CD8-positive, alpha-beta memory T cell (primary cell): ENCODE data around the gene PATJ. TPM values are rescaled to one million over a fixed set of nuclear protein-coding genes. Genes with fewer than 3 reads are reported as not detected.

Source experiments
- CTCF ChIA-PET: fragments of 350-600 bp; sonication (Branson Sonifier 250); formaldehyde crosslinking; loops from one replicate; lab custom pipeline; 2021; ENCODE audit warnings: antibody characterized with exemption; lab: Charles Lee
- POLR2A ChIA-PET: fragments of 350-600 bp; sonication (Branson Sonifier 250); formaldehyde crosslinking; loops from one replicate; lab custom pipeline; 2021; ENCODE audit warnings: antibody characterized with exemption; lab: Charles Lee
- DNase-seq, 5 donors: peaks; one replicate each; pipeline versions ENCODE4 v3.0.0 to v3.0.0-alpha.2; 2020 to 2022; ENCODE audit warnings: mixed read lengths in 1 of 5
- H3K27ac ChIP-seq: one replicate; pipeline ENCODE4 v1.7.0; 2013; ENCODE audit warnings: low read depth, mild to moderate bottlenecking, low read length, moderate library complexity
- H3K27me3 ChIP-seq: 2 replicates; pipeline ENCODE4 v1.7.0; 2013; ENCODE audit warnings: low read length, mild to moderate bottlenecking; ENCODE audit not compliant: insufficient read depth, poor library complexity, severe bottlenecking
- H3K36me3 ChIP-seq: 2 replicates; pipeline ENCODE4 v1.7.0; 2013; ENCODE audit warnings: mild to moderate bottlenecking, low read length, moderate library complexity; ENCODE audit not compliant: insufficient read depth
- H3K4me1 ChIP-seq: 2 replicates; pipeline ENCODE4 v1.7.0; 2013; ENCODE audit warnings: mild to moderate bottlenecking, low read length, moderate library complexity; ENCODE audit not compliant: insufficient read depth
- H3K4me3 ChIP-seq: 2 replicates; pipeline ENCODE4 v1.7.0; 2013; ENCODE audit warnings: mild to moderate bottlenecking, low read length
- H3K9me3 ChIP-seq: 2 replicates; pipeline ENCODE4 v1.7.0; 2013; ENCODE audit warnings: mild to moderate bottlenecking, low read length
- H3K27ac Mint-ChIP-seq, 8 donors: one replicate each; pipeline ENCODE4 v1.8.0; 2020 to 2021; ENCODE audit warnings: mixed read lengths in 8 of 8, mild to moderate bottlenecking in 6 of 8, inconsistent platforms in 3 of 8, moderate library complexity in 3 of 8
- H3K27me3 Mint-ChIP-seq, 2 donors: one replicate each; pipeline ENCODE4 v1.8.0; 2020 to 2021; ENCODE audit warnings: mixed read lengths in 2 of 2, mild to moderate bottlenecking in 1 of 2, moderate library complexity in 1 of 2
- H3K36me3 Mint-ChIP-seq, 3 donors: one replicate each; pipeline ENCODE4 v1.8.0; 2020 to 2021; ENCODE audit warnings: mixed read lengths in 3 of 3, inconsistent platforms in 1 of 3, mild to moderate bottlenecking in 1 of 3
- H3K4me1 Mint-ChIP-seq, 3 donors: one replicate each; pipeline ENCODE4 v1.8.0; 2020 to 2021; ENCODE audit warnings: mixed read lengths in 3 of 3, inconsistent platforms in 1 of 3, mild to moderate bottlenecking in 1 of 3
- H3K4me3 Mint-ChIP-seq, 7 donors: one replicate each; pipeline ENCODE4 v1.8.0; 2020 to 2021; ENCODE audit warnings: mixed read lengths in 7 of 7, mild to moderate bottlenecking in 6 of 7, moderate library complexity in 4 of 7, inconsistent platforms in 2 of 7
- H3K9me3 Mint-ChIP-seq, 5 donors: one replicate each; pipeline ENCODE4 v1.8.0; 2020 to 2022; ENCODE audit warnings: mixed read lengths in 5 of 5, mild to moderate bottlenecking in 3 of 5, moderate library complexity in 2 of 5, inconsistent platforms in 1 of 5
- polyA plus RNA-seq: library from polyadenylated mRNA; unstranded; fragments of 300-500 nt; fragmentation: Illumina TruSeq; gene quantifications from one replicate; pipeline ENCODE4 v1.2.3, GENCODE V29; 2021
- total RNA-seq, 2 experiments: library from RNA; stranded (reverse); gene quantifications; one replicate each; pipeline ENCODE4 v1.2.3, GENCODE V29; 2021

PATJ gene
- total and polyA plus RNA-seq, 3 experiments from 2014 or later = 9.8 to 24.4 (median 10.3) TPM

- no peak overlapping the region for H3K27ac Mint-ChIP-seq
- POLR2A ChIA-PET = no interaction called here
- peaks cover 4% of the 10 kb centered on the region in 3 donors for H3K4me1 Mint-ChIP-seq
- H3K27me3 Mint-ChIP-seq = no peaks in the 10 kb centered on the region
- H3K36me3 Mint-ChIP-seq = peaks cover 9 to 24% (median 15%) of the 10 kb centered on the region in 3 donors
- H3K36me3 ChIP-seq = no peaks in the 10 kb centered on the region
- DNase-seq = no peak
- no peak overlapping the region for H3K4me3 Mint-ChIP-seq
- peaks cover 0 to 7% (median 1%) of the 10 kb centered on the region in 5 donors for H3K9me3 Mint-ChIP-seq
- H3K4me3 ChIP-seq = no peak overlapping the region
- no peaks in the 10 kb centered on the region for H3K27me3 ChIP-seq
- H3K4me1 ChIP-seq = no peaks in the 10 kb centered on the region
- H3K9me3 ChIP-seq = no peaks in the 10 kb centered on the region
- no peak overlapping the region for H3K27ac ChIP-seq
- CTCF ChIA-PET = interaction anchor here (0.8 kb wide), 1 partner anchor 9 kb away, joined by 3 read pairs; no protein-coding TSS in a partner anchor
Measured at GRCh38 chr1:61973100-61973837, 231.0 kb downstream of the PATJ start.

GRCh38 chr1:61975638-61976037 lies 233.4 kb downstream of the PATJ start:
- CTCF ChIA-PET = interaction anchor here (1.7 kb wide), 1 partner anchor 16 kb away, joined by 3 read pairs; no protein-coding TSS in a partner anchor

GRCh38 chr1:61976566-61976965 lies 234.3 kb downstream of the PATJ start:
- no peak overlapping the region for H3K27ac Mint-ChIP-seq
- H3K36me3 ChIP-seq = no peaks in the 10 kb centered on the region
- peaks cover 6 to 11% (median 9%) of the 10 kb centered on the region in 3 donors for H3K36me3 Mint-ChIP-seq
- no peak for DNase-seq
- H3K27ac ChIP-seq = no peak overlapping the region
- no peaks in the 10 kb centered on the region for H3K27me3 ChIP-seq
- H3K9me3 ChIP-seq = no peaks in the 10 kb centered on the region
- no peaks in the 10 kb centered on the region for H3K27me3 Mint-ChIP-seq
- CTCF ChIA-PET = interaction anchor here (1.7 kb wide), 1 partner anchor 17 kb away, joined by 3 read pairs; no protein-coding TSS in a partner anchor
- POLR2A ChIA-PET = no interaction called here
- H3K9me3 Mint-ChIP-seq = no peaks in the 10 kb centered on the region
- H3K4me3 Mint-ChIP-seq = no peak overlapping the region
- no peaks in the 10 kb centered on the region for H3K4me1 ChIP-seq
- H3K4me3 ChIP-seq = no peak overlapping the region
- peaks cover 0 to 4% (median 4%) of the 10 kb centered on the region in 3 donors for H3K4me1 Mint-ChIP-seq

More at GRCh38 chr1:61975638-61976037, 233.4 kb downstream of the PATJ start:
- H3K9me3 ChIP-seq = no peaks in the 10 kb centered on the region
- no peak overlapping the region for H3K4me3 ChIP-seq
- H3K27ac Mint-ChIP-seq = peak overlapping the region in 1 of 8 donors; percentile 57
- H3K9me3 Mint-ChIP-seq = no peaks in the 10 kb centered on the region
- H3K36me3 Mint-ChIP-seq = peaks cover 3 to 9% (median 8%) of the 10 kb centered on the region in 3 donors
- no peak for DNase-seq
- no peaks in the 10 kb centered on the region for H3K4me1 ChIP-seq
- H3K27me3 Mint-ChIP-seq = no peaks in the 10 kb centered on the region
- no peaks in the 10 kb centered on the region for H3K36me3 ChIP-seq
- peaks cover 0 to 4% (median 4%) of the 10 kb centered on the region in 3 donors for H3K4me1 Mint-ChIP-seq
- no peak overlapping the region for H3K27ac ChIP-seq
- no peaks in the 10 kb centered on the region for H3K27me3 ChIP-seq
- no peak overlapping the region for H3K4me3 Mint-ChIP-seq
- POLR2A ChIA-PET = no interaction called here

GRCh38 chr1:61978796-61979195 lies 236.5 kb downstream of the PATJ start:
- Mint-ChIP-seq H3K9me3 (no peaks in the 10 kb centered on the region), H3K27ac (peak overlapping the region in 1 of 8 donors; percentile 57), H3K36me3 (peaks cover 6 to 11% (median 11%) of the 10 kb centered on the region in 3 donors), H3K27me3 (no peaks in the 10 kb centered on the region), H3K4me1 (peaks cover 0 to 4% (median 4%) of the 10 kb centered on the region in 3 donors), H3K4me3 (no peak overlapping the region)
- DNase-seq = no peak
- Histone ChIP-seq H3K27ac (no peak overlapping the region), H3K4me1 (no peaks in the 10 kb centered on the region), H3K9me3 (no peaks in the 10 kb centered on the region), H3K27me3 (no peaks in the 10 kb centered on the region), H3K4me3 (no peak overlapping the region), H3K36me3 (no peaks in the 10 kb centered on the region)
- POLR2A ChIA-PET = no interaction called here
- CTCF ChIA-PET = no interaction called here

- CTCF ChIA-PET = no interaction called here
- no peaks in the 10 kb centered on the region for H3K27me3 ChIP-seq
- H3K4me3 Mint-ChIP-seq = no peak overlapping the region
Measured at GRCh38 chr1:61979729-61980128, 237.4 kb downstream of the PATJ start.

GRCh38 chr1:61980561-61980960 lies 238.3 kb downstream of the PATJ start:
- no peaks in the 10 kb centered on the region for H3K27me3 ChIP-seq
- Mint-ChIP-seq H3K36me3 (peaks cover 3 to 5% (median 4%) of the 10 kb centered on the region in 3 donors), H3K27ac (peak overlapping the region in 1 of 8 donors; percentile 36), H3K4me1 (peaks cover 0 to 4% (median 2%) of the 10 kb centered on the region in 3 donors), H3K27me3 (no peaks in the 10 kb centered on the region), H3K9me3 (no peaks in the 10 kb centered on the region), H3K4me3 (no peak overlapping the region)
- H3K4me3 ChIP-seq = no peak overlapping the region
- no peaks in the 10 kb centered on the region for H3K9me3 ChIP-seq
- no peaks in the 10 kb centered on the region for H3K36me3 ChIP-seq
- POLR2A ChIA-PET = no interaction called here
- no peak overlapping the region for H3K27ac ChIP-seq
- DNase-seq = no peak
- CTCF ChIA-PET = no interaction called here
- H3K4me1 ChIP-seq = no peaks in the 10 kb centered on the region

More at GRCh38 chr1:61979729-61980128, 237.4 kb downstream of the PATJ start:
- POLR2A ChIA-PET = no interaction called here
- Histone ChIP-seq H3K27ac (no peak overlapping the region), H3K4me1 (no peaks in the 10 kb centered on the region), H3K4me3 (no peak overlapping the region), H3K36me3 (no peaks in the 10 kb centered on the region), H3K9me3 (no peaks in the 10 kb centered on the region)
- Mint-ChIP-seq H3K27me3 (no peaks in the 10 kb centered on the region), H3K9me3 (no peaks in the 10 kb centered on the region), H3K36me3 (peaks cover 3 to 11% (median 10%) of the 10 kb centered on the region in 3 donors), H3K27ac (peak overlapping the region in 1 of 8 donors; percentile 21), H3K4me1 (peaks cover 0 to 4% (median 4%) of the 10 kb centered on the region in 3 donors)
- DNase-seq = no peak

- Mint-ChIP-seq H3K9me3 (no peaks in the 10 kb centered on the region), H3K4me1 (peaks cover 0 to 4% (median 2%) of the 10 kb centered on the region in 3 donors), H3K27me3 (no peaks in the 10 kb centered on the region), H3K4me3 (no peak overlapping the region), H3K27ac (no peak overlapping the region), H3K36me3 (peaks cover 2 to 4% (median 3%) of the 10 kb centered on the region in 3 donors)
- Histone ChIP-seq H3K27me3 (no peaks in the 10 kb centered on the region), H3K9me3 (no peaks in the 10 kb centered on the region), H3K4me3 (no peak overlapping the region), H3K36me3 (no peaks in the 10 kb centered on the region), H3K4me1 (no peaks in the 10 kb centered on the region), H3K27ac (no peak overlapping the region)
- POLR2A ChIA-PET = no interaction called here
- no peak for DNase-seq
- CTCF ChIA-PET = interaction anchor here (1.2 kb wide), 1 partner anchor 9 kb away, joined by 3 read pairs; no protein-coding TSS in a partner anchor
Measured at GRCh38 chr1:61981870-61982660, 239.8 kb downstream of the PATJ start.
